Effector CD4-positive, alpha-beta T cell (primary cell): ENCODE measurements around the gene MYO6.
"Not testable (repeated sequence)": the region's sequence is repeated elsewhere in the genome, so short reads cannot be mapped to it uniquely, and the experiment has no call there.

Experiments used
- DNase-seq: peaks from one replicate; pipeline ENCODE4 v3.0.0-alpha.2; 2020
- total RNA-seq: gene quantifications from one replicate; lab custom pipeline; 2026; lab: John Stamatoyannopoulos, UW

The MYO6 gene
- total RNA-seq: 3.0 reads per million, percentile 10 among the genes with 10 or more reads in this experiment

DNA sequence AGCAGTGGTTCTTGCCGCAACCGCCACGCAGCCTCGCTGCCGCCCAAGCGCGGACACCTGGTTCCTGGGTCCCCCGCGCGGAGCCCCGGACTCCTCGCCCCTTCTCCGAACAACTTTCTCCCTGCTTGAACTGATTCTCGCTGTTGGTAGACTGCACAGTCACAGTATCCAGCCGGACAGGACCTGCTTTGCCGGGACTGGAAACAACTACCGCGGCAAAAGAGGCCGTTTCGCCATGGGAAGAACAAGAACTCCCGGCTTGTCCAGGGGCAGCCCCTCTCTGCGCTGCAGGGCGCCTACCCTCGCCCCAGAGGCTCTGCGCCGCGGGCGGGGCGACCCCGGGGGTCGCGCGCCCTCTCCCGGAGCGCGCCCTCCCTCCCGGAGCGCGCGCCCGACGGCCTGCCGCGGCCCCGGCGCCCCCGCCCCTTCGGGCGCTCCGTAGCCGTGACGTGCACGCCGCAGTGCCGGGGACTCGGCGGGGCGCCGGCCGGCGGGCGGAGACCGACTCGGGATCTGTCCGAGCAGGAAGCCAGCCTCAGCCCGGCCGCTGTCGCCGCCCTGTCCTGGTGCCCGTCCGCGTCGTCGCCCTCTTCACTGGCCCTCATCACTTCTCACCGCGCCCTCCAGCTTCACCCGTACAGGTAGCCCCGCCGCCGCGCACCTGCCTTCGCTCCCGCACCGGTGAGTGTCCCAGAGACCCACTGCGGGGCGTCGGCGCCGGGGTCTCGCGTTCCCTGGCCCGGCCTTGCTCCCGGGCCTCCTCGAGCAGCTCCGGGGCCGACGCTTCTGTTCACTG, at the start of gene MYO6:
TSS of gene MYO6 (plus strand) at position 497 of the 796 bp plus-strand sequence. CDS start 68,309 bp downstream, outside the sequence.
- DNase-seq: peak; percentile 7

DNA sequence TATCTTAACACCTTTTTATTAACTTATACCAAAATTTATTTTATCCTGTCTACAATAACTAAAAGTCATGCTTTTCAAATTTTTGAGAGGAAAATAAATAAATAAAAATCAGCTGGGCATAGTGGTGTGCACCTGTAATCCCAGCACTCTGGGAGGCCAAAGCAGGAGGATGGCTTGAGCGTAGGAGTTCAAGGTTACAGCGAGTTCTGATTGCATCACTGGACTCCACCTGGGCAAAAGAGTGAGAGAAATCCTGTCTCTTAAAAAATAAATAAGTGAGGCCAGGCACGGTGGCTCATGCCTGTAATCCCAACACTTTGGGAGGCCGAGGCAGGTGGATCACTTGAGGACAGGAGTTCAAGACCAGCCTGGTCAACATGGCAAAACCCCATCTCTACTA, 40.7 kb upstream of the MYO6 start:
- DNase-seq: not testable (repeated sequence)

DNA sequence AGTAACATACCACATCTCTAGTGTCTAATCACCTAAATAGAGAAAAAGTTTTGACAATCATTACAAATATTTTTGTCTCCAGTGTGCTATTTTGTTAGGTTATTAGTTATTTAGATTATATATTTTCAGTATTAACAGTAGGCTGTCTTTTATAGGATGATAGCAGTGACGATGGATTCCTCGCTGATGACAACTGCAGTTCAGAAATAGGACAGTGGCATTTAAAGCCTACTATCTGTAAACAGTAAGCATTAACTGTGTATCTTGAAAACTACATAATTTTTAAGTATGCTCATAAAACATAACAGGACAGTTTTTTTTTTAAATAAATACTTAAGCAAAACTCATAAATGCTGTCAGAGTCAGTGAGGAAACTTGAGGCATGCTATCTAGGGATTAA, 37.9 kb upstream of the MYO6 start:
- no peak for DNase-seq

DNA sequence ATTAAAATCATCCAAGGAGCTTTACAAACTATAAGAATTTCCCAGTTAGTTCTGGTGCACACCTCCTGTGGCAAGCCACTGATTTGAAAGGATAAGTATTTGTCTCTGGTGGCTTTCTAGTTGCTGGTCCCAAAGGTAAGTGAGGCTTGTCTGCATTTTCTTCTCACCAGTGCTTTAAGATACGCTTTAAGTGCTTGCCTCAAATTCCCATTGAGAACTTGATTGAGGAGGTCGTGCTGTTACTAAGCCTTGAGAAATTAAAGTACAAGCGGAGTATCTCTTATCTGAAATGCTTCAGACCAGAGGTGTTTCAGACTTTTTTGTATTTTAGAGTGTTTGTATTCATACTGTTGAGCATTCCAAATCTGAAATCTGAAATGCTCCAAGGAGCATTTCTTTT, 29.9 kb upstream of the MYO6 start:
- DNase-seq: no peak

DNA sequence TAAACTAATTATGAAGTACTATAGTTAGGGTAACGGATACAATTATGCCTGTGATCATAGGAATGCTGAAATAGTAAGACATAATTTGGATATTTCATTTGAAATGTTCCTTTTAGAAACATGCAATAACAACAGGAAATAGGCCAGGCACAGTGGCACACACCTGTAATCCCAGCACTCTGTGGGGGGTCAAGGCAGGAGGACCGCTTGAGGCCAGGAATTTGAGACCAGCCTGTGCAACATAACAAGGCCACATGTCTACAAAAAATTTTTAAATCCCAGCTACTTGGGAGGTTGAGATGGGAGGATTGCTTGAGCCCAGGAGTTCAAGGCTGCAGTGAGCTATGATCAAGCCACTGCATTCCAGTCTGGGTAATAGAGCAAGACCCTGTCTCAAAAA, 25.7 kb upstream of the MYO6 start:
- no peak for DNase-seq

DNA sequence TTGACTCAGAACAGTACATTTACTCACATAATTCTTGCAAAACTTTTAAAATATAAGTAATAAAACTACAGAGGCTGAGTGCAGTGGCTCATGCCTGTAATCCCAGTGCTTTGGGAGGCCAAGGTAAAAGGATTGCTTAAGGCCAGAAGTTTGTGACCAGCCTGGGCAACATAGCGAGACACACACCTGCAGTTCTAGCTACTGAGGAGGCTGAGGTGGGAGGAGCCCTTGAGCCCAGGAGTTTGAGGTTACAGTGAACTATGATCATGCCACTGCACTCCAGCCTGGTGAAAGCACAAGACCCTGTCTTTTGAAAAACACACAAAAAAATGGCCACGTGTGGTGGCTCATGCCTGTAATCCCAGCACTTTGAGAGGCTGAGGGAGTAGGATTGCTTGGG, 21.8 kb upstream of the MYO6 start:
- DNase-seq: no peak

DNA sequence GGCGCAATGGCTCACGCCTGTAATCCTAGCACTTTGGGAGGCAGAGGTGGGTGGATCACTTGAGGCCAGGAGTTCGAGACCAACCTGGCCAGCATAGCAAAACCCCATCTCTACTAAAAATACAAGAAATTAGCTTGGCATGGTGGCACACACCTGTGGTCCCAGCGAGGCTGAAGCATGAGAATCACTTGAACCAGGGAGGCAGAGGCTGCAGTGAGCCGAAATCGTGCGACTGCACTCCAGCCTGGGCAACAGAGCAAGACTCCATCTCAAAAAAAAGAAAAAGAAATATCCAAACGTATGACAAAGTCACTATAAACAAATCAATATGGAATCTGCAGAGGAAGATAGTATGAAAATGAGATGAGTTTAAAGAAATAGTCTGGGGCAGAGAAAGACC, 18.0 kb upstream of the MYO6 start:
- DNase-seq: not testable (repeated sequence)

DNA sequence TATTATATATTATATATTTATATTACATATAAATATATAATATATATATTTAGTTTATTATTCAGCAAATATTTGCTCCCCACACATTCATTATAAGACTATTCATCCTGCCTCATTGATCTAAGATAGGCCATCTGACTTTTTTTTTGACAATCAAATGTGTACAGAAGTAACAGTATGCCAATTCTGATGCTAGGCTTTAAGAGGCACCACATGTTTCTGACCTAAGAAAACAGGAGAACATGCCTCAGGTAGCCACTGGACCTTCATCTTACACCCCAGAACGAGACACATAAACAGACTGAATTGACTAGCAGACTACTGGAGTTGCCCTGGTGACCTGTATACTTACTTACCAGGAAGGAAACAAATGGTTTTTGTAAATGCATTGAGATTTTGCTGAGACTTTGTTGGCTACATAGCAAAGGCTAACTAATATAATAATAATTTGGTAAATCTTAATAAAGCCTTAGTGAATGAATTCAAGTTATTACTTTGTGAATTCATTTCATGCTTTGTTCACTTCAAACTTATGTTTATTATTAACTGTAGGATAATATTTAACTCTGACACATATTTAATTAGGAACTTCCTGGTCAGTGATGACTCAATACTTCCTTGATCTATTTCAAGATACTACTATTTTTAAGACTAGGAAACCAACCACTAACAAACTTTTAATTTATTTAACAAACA, 13.4 kb upstream of the MYO6 start:
- DNase-seq: no peak

DNA sequence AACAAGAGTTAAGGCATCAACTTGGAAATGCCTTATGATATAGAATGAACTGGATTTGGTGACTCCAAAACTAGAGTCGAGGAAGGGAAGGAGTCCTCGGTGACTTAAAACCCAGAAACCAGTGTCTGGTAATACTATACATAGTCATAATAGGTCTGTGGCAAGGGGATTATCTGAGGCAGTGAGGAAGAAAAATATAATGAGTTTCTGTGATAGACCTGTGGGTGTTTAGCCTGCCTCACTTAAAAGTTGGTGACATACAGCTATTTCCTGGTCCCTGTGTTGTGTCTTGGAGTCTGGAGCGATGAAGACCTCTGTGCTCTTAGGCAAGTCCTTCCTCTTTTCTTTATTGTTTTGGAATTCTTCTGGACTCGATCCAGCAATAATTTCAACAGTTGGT, 5.1 kb upstream of the MYO6 start:
- DNase-seq: no peak

DNA sequence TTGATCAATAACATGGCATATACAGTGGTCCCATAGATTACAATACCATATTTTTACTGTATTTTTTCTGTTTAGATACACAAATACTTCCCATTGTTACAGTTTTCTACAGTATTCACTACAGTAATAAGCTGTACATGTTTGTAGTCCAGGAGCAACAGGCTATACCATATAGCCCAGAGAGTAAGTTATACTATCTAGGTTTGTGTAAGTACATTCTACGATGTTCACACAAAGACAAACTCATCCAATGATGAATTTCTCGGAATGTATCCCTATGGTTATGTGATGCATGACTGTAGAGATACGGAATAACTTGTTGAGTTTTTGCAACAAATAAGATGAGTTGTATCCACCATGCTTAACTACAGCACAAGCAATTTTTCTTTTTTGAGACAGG, 3.6 kb upstream of the MYO6 start:
- DNase-seq: no peak

DNA sequence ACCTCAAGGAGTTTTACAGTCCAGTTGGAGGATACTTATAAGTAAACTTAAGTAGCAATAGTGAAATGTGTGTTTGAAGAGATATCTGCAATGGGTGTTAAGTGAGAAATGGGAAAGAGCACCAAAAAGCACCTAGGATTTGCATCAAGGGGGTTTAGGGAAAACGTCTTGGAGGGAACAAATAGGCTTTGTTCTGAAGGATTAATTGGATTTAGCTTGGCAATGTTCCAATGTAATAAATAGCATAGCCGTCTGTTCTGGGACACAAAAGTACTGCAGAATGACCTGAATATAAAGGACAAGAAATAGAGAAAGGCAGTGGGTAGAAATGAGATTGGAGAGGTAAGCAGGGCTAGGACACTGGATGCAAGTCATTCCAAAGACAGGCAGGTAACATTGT, 2.8 kb upstream of the MYO6 start:
- DNase-seq: no peak

DNA sequence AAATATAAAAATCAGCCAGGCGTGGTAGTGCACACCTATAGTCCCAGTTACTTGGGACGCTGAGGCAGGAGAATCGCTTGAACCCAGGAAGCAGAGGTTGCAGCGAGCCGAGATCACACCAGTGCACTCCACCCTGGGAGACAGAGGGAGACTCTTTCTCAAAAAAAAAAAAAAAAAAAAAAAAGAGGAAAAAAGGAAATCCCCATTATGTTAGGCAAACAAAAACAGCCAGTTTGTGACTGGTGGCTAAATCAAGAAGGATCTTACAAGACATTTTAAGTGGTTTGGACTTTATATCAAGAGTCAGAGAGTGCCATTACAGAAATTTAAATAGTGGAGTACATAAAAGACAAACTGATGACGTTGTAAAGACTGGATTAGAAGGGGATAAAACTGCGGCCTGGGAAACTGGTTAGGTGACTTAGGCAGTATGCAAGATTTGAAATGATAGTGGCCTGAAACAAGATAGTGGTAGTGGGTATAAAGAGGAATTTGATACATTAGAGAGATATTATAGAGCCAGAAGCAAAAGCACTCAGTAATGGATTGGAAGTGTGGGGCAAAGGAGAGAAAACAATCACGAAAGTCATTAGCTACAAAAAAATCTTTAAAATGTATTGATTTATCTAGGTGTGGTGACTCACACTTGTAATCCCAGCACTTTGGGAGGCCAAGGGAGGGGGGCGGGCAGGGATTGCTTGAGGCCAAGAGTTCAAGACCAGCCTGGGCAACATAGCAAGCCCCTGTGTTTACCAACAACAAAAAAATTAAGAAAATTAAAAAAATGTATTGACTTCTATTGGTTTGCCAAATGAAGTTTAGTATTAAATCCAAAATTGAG, 1.7 kb upstream of the MYO6 start:
- no peak for DNase-seq

DNA sequence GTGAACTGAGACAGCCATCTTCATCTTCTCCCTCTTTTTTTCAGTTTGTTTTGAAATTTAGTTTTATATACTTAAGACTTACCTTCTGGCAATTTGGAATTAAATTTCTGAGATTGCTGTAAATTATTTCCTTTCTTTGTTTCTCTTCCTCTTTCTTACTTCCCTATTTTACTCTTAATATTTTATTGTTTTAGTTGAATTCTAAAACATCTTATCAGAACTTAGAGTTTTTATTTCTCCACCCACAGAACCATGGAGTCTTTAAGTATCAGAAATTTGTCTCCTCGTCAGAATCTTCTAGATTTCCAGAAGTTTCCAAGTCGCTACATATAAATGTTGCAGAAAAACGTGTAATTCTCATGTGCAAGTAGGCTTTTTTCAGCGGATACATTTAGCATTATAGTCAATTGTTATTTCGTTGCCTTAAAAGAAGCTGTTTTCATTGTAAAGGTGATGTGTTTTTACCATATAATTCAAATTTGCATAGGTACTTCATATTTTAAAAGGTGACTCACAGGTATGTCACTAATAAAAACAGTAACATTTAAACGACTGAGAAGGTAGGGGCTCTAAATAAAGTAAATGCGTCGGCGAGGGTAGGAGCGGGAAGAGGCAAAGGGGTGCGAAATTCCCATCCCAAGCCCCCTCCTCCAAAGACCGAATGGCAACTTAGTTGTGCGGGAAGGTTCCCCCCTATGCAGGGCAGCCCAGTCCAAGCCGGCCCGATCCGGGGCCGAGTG, 866 bp upstream of the MYO6 start:
- DNase-seq: no peak

DNA sequence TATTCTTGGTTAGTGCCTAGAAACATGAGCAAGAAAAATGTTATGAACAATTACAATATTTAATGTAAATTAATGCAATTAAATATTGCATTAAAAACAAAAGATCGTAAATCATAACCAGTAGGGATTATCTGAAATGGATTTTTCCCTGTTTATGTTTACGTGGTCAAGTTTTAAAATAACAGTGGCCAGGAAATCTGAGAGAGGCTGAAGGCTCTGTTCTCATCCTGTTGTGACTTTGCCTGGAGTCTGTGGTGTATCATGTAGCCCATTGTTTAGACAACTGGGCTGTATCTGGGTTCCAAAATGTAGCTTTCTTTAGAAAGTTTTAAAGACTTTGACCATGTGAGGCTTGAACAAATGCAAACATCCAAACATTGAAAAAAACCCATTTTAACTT, 2.4 kb downstream of the MYO6 start:
- DNase-seq: no peak

DNA sequence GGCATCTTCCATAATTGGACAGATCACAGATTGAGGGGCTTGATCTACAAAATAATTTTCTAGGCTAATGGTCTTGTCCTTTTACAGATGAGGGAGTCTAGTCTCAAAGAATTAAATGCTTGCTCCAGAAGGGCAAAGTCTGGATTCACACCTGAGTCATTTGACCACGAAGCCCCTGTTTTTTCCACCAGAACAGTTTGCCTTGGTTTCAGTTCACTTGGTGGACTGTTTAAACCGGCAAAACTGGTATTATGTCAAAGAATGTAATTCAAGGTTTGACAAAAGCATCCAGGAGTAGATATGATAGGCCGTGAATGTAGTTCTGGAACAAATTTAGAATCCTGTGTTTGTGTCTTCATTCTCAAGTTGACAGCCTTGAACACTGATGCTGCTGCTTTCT, 3.3 kb downstream of the MYO6 start:
- no peak for DNase-seq

DNA sequence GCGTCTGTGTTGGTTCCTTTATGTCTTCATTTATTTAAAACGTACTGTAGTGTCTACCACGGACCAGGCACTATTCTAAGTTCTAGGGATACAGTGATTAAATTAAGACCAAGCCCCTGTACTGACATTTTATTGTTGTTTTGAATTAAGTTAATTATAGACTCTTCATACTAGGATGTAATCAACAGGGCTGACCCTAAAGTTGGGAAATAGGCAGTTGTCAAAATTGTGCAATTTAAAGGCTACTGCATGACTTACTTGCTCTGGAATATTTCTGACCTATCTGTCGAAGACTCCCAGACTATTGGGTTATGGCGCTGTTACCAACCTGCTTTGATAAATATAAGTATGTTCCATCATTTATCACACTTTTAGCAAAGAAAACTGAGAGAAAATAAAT, 6.7 kb downstream of the MYO6 start:
- DNase-seq: no peak

DNA sequence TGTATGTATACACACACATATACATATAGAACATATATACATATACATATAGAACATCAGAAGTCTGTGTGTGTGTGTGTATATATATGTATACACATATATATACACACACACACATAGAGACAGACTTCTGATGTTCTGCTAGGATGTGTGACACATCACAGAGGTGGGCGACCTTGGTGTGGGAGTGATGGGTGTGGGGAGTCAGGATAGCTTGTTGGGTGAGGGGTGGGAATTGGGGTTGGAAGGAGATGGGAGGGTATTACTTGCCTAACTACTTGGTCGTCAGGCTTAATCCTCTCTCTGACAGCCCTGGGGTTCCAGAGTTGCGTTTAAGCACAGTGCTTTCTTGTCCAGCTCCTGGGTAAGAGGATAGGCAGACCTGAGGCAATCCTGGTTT, 8.3 kb downstream of the MYO6 start:
- DNase-seq: no peak

DNA sequence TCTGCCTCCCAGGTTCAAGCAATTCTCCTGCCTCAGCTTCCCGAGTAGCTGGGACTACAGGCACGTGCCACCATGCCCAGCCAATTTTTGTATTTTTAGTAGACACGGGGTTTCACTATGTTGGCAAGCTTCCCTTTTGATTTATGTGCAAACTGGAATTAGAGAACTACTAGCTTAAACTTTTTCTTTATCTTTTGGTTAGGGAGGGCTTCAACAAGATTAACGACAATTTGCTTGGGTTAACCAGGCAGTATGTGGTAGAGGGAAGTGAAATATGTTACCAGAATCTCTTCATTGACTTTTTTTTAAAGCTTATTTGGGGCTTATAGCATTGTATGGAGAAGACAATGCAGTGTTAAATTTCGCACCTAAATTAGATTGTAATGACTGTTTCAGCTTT, 9.0 kb downstream of the MYO6 start:
- no peak for DNase-seq

DNA sequence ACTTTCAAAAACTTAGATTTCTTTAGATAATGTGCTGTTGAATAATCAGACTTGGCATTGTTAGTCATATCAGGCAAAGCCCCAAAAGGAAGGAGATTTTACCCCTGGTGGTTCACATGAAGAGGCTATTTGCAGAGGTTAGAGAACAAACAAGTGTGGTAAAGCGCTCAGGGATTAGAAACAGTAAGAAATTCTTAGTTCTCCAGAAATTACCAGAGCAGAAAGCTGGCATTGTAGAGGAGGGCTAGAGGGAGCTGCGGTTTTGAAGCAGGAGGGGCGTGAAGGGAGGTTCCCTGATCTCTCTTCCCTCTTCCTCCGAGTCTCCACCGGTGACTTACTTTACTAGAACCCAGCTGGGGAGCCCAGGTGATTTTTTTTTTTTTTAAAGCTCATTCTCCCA, 10.2 kb downstream of the MYO6 start:
- no peak for DNase-seq

DNA sequence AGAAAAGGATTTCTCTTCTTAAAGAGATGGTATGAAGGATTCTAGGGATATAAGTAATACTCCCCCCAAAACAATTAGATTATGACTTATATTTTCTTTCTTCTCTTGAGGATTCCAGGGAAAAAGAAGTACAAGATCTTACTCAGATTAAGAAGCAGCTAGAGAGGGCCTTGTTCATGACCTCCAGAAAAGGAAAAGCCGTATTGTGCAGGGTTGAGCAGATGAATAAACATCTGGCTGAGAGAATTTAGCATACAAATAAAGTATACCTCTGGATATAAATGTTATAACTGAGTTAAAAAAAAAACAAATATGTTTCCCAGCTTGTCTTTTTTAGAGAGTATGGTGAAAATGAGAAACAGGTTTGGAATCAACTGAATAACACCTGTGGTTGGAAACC, 11.3 kb downstream of the MYO6 start:
- no peak for DNase-seq

DNA sequence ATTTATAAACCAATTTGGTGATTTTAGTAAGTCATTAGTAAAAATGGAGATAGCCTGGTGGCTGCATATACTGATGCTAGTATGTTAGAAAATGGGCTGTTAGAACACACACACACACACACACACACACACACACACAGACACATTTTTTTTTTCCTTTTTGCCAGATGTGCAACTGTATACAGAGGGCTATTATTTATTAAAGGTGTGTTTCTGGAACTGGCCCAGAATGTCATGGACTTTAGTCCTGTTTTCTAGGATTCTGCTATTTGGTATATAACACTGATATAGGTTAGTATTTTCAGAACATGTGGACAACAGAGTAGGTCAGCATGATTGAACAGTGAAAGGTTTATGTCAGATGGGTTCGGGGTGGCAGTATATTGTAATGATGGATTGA, 12.4 kb downstream of the MYO6 start:
- DNase-seq: no peak

DNA sequence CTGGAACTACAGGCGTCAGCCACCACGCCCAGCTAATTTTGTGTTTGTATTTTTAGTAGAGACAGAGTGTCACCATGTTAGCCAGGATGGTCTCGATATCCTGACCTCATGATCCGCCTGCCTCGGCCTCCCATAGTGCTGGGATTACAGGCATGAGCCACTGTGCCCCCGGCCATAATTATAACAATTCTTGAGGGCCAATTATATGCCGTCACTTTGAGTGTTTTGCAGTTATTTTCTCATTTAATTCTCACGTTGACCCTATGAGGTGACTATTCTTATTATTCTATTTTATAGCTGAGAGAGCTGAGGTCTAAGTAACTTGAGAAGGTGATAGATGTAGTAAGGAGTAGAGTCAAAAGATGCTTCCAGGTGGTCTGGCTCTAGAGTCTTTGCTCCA, 13.0 kb downstream of the MYO6 start:
- no peak for DNase-seq

DNA sequence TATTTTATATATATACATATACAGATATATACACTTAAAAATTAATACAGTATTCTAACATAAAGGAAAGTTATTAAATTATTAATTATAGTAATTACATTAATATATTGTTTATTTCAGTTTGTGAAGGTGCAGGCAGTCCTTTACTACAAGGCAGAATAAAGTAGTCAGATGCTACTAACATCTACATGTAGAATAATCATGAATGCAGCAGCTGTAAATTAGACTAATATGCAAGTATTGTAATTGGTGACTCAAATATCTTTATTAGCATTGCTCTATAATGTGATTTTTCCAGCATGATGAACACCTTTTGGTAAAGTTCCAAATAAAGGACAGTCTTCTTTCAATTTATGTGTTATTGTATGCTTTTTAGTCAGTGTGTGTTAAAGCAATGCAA, 17.3 kb downstream of the MYO6 start:
- DNase-seq: no peak
